ENCODE results near the gene PTPRK.

DNA sequence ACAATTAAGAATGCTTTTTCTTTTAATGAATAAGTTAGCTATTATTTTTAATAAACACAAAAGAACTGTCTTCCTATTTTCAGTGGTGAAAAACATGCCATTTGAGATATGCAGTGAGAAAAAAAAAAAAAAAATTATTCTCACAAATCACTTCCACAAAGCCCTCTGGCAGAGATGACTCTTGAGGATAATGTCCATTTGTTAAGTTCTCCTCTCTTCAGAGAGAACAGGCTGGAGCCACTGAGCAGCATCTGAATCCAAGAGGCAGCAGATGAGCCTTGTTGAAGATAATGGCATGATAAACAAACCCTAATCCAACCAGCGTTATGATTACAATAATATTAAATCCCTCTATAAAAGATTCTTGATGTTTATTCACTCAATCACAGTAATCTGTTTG lies 105.0 kb downstream of the PTPRK start:
- TF ChIP-seq, protein P1, sequence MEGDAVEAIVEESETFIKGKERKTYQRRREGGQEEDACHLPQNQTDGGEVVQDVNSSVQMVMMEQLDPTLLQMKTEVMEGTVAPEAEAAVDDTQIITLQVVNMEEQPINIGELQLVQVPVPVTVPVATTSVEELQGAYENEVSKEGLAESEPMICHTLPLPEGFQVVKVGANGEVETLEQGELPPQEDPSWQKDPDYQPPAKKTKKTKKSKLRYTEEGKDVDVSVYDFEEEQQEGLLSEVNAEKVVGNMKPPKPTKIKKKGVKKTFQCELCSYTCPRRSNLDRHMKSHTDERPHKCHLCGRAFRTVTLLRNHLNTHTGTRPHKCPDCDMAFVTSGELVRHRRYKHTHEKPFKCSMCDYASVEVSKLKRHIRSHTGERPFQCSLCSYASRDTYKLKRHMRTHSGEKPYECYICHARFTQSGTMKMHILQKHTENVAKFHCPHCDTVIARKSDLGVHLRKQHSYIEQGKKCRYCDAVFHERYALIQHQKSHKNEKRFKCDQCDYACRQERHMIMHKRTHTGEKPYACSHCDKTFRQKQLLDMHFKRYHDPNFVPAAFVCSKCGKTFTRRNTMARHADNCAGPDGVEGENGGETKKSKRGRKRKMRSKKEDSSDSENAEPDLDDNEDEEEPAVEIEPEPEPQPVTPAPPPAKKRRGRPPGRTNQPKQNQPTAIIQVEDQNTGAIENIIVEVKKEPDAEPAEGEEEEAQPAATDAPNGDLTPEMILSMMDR (IDR thresholded peaks at IDR 0.05) = no peak
- TF ChIP-seq POLR2A (IDR thresholded peaks at IDR 0.05) = no peak
- no peak for TF ChIP-seq POLR2AphosphoS5 (IDR thresholded peaks at IDR 0.05)

Data from transverse colon (tissue), 4 donors.